H54 (cell line): Measurements from ENCODE around the gene PYY.
A peak's percentile ranks its signal among the peaks of the same experiment; 100 is the strongest.
"Not testable (repeated sequence)": the region's sequence is repeated elsewhere in the genome, so short reads cannot be mapped to it uniquely, and the experiment has no call there.

Experiments
- DNase-seq: peaks from one replicate; pipeline ENCODE4 v3.0.0; 2011; ENCODE audit warnings: low spot score, mixed read lengths; ENCODE audit not compliant: insufficient read length
- FAIRE-seq: peaks from 3 replicates; lab custom pipeline; 2011; peaks lifted over from hg19 to GRCh38; lab: Jason Lieb, UNC
- POLR2A ChIP-seq: IDR thresholded peaks from 2 replicates; pipeline ENCODE4 v1.6.1; 2011; ENCODE audit warnings: low read depth, mild to moderate bottlenecking, low read length

PYY gene

DNA sequence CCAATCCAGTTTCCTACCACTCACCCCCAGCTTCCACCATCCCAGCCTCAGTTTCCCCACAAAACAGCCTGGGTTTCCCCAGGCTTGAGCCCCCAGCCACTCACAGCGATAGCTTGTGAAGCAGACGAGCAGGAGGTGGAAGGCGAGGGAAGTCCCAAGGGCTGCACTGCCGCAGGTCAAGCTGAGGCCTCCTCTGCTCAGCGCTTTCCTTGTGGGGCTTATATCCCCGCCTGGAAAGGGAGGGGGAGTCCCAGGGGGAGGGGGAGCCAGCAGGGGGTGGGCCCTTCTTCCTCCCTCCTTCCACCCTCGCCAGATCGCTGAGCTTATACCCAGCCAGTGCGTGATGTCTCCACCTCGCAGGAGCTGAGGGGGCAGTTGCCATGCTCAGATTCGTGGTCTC is at the start of gene PYY:
Gene PYY, minus strand, starts transcription at position 195 of the 400 bp plus-strand sequence. CDS start 457 bp downstream, outside the sequence.
- no peak for TF ChIP-seq POLR2A
- no peak for FAIRE-seq
- DNase-seq, result no peak

DNA sequence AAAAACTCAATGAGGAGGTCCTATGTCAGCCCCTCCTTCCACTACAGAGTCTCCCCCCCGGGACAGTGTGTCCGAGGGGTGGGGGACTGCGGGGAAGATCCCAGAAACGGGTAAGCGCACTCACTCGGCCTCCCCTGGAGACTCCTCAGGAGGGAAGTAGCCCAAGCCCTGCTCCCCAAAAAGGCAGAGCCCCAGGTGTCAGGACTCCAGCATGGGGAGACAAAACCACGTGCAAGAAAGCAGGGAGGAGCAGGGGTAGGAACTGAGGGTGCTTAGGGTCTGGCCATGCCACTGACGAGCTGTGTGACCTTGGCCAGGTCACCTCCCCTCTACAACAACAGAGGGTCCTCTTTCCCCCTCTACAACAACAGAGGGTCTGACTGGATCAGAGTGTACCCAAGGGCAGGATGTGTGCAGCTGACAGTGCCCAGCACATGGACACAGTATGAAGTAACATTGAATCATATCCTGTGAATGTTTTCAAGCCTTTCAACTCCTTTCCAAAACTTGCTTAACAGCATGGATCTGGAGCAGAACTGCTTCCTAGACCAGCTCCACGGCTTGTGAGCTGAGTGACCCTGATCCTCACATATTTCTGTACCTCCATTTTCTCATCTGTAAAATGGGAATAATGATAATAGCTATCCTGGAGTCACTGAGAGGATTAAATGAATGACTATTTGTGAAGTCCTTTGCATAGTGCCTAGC is 48.6 kb upstream of the PYY start:
- DNase-seq (peak; percentile 62), FAIRE-seq (peak; percentile 15)
- TF ChIP-seq POLR2A, result no peak

DNA sequence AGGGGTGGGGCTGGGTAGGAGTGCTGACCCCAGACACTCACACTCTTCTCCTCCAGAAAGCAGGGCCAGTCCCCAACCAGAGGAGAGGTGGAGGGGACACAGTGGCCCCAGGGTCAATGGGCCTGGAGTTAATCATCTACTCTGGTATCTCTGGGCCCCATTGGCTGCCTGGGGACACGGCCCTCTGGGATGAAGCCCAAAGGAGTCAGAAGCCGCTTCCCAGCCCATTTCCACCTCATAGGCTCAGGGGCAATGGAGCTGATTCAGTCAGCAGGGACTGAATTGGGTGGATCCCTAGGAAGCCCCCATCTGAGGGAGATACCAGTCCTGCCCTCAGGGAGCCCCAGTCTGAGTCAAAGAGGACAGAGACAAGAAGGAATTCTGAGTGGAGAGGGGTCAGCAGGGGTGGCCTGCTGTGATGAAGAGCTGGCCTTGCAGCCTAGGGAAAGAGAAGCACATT is 47.8 kb upstream of the PYY start:
- DNase-seq (no peak), FAIRE-seq (no peak)
- no peak for TF ChIP-seq POLR2A

DNA sequence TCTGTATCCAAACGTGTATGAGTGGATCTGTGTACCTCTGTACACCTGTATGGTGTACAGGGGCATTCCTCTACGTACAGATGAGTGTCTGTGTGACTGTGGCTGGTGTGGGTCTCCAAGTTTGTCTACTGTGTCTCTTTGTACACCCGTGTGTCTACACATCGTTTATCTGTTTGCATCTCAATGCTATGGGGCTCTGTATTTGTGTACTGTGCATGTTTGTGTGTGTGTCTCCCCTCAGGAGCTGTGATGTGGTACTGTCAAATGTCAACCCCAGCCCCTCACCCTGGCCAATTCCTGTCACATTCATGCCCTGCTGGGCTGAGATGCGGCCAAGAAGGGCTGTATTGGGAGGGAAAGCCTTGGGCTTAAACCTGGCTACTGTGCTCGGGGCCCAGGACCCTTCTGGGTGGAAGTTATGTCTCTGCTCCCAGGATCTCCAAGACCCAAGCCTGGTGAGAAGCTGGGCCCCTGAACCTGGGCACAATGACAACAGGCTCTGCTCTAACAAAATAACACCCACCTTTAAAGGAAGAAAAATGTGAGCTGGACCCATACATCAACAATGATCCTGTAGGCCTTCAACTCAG is 47.2 kb upstream of the PYY start:
- FAIRE-seq (no peak), DNase-seq (no peak)
- TF ChIP-seq POLR2A, result no peak

DNA sequence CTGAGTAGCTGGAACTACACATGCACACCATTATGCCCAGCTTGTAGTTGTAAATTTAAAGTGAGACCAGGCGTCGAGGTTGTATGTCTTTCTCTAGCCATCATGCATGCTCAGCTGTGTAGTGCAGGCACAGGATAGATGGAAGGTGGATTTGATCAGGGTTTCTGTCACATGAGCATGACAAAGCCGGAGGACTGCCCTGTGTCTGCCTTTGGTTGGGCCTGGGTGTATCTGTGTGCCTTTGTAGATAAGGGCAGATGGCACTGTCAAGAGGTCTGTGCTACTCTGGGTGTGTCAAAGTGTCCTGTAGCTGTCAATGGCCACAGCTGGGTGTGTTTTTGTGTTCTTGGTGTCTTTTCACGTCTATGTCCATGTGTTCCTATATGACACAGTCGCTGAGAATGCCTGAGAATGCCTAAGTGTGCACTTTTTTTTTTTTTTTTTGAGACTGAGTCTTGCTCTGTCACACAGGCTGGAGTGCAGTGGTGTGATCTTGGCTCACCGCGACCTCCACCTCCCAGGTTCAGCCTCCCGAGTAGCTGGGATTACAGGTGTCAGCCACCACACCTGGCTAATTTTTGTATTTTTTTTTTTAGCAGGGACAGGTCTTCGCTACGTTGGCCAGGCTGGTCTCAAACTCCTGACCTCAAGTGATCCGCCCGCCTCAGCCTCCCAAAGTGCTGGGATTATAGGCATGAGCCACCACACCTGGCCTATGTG is 46.6 kb upstream of the PYY start:
- DNase-seq (no peak), FAIRE-seq (no peak)
- TF ChIP-seq POLR2A, result no peak

DNA sequence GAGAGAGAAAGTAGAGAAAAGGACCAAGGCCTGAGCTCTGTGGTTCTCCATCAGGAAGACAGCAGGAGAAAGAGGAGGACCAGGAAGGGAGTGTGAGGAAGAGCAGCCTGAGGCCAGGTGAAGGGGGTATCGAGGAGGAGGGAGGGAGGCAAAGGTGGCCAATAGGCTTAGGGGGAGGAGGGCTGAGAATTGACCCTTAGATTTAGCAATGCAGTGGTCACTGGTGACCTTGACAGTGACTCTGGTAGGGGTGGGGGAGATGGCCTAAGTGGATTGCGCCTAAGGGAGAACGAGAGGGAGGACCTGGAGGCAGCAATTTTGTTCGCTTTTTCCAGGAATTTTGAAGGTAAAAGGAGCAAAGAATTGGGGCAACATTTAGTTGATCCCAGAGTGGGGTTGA is 45.3 kb upstream of the PYY start:
- no peak for FAIRE-seq
- no peak for TF ChIP-seq POLR2A
- DNase-seq, result no peak

DNA sequence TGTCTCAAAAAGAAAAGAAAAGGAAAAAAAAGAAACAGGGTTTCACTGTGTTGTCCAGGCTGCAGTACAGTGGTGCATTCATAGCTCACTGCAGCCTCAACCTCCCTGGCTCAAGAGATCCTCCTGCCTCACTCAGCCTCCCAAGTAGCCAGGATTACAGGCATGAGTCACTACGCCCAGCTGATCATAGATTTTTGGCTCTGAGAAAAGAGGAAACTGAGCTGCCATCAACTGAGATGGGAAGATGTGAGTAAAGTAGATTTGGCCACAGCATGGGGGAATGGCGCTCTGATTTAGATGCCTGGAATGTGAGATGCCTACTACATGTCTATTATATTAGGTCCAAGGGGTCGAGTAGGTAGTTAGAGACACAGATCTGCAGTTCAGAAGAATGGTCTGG is 44.8 kb upstream of the PYY start:
- FAIRE-seq (no peak), DNase-seq (no peak)
- TF ChIP-seq POLR2A, result no peak

DNA sequence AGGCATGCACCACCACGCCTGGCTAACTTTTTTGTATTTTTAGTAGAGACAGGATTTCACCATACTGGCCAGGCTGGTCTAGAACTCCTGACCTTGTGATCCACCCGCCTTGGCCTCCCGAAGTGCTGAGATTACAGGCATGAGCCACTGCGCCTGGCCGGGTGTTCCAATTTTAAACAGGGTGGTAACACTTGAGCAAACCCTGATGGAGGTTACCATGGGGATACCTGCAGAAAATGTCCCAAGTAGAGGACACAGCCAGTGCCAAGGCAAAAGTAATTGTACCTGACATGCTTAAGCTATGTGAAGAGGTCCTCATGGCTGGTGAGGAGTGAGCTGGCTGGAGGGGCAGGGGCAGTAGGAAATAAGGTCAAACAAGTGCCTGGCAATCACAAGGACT is 43.4 kb upstream of the PYY start:
- FAIRE-seq, result not testable (repeated sequence)

DNA sequence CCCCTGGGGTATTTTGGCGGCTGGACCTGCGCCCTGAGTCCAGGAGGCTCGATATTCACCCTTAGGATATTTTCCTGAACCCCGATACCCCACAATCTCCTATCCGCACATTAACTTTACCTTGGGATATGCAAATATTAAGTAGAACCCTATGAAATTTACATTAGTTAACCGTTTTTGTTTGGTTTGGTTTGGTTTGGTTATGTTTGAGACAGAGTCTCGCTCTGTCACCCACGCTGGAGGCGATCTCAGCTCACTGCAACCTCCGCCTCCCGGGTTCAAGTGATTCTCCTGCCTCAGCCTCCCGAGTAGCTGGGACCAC is 41.4 kb upstream of the PYY start:
- TF ChIP-seq POLR2A, result no peak
- DNase-seq (no peak), FAIRE-seq (no peak)

More for the DNA sequence above, 43.4 kb upstream of the PYY start:
- not testable (repeated sequence) for DNase-seq

DNA sequence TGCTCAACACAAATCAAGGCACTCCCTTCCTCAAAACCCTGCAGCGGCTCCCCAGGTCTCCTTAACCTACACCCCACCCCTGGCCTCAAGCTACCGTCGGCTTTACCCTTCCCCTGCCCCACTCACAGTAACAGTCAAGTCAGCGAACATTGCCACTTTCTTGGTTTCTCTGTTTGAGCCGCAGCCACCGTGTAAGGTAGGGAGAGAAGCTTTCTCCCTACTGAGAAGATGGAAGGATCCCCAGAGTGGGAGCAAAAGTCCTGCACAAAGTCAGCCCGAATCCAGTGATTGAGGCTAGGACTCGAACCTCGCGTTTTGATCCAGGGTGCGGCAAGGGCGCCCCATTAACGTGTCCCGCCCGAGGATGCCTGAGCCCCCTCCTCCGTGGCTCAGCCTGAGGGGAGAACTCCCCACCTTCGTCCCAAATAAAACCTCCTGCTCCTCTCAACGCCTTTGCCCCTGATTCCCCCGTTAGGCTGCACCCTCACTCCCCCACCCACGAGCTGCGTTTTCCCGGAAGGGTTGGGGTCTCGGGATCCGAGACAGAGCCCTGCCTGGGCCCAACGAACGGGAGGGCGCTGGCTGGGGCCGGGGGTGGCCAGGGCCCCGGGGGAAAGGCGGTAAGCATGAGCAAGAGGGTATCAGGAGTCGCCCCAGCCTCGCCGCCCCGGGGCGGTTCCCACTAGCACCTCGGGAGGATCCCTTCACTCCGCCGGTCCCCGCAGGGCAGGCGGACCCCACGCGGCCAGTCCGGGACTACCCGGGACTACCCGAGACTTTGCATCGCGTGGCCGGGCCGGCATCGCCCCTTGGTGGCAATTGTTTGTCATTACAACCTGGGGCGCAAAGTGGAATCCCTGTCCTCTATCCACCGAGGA is 40.8 kb upstream of the PYY start:
- FAIRE-seq (no peak), DNase-seq (peak; percentile 82)
- no peak for TF ChIP-seq POLR2A

DNA sequence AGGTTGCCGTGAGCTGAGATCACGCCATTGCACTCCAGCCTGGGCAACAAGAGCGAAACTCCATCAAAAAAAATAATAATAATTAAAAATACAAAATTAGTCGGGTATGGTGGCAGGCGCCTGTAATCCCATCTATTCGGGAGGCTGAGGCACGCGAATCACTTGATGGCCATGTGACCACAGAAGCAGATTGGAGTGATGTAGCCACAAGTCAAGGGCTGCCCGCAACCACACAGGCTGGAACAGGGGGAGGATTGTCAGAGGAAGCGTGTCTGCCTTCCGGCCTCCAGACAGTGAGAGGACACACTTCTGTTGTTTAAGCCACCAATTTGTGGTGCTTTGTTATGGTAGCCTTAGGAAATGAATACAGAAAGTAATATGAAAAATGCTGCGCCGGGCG is 38.9 kb upstream of the PYY start:
- TF ChIP-seq POLR2A, result no peak
- FAIRE-seq (no peak), DNase-seq (no peak)

DNA sequence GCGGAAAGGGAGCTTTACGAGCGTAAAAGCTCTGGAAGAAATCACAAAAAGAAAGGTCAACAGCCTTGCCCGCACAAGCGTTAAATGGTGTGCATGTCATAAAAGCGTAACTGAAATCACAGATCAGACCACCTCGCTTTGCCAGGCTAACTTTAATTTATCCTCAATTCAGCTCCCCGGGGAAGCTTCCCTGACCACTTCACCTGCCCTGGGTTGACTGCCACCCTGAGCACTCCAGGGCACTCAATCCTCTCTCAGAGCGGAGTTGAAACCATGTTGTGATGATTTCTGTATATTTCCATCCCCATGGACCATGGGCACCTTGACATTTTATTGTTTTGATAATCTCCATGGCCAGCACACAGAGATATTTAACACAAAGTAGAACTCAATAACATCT is 34.6 kb upstream of the PYY start:
- no peak for TF ChIP-seq POLR2A
- DNase-seq (no peak), FAIRE-seq (no peak)

DNA sequence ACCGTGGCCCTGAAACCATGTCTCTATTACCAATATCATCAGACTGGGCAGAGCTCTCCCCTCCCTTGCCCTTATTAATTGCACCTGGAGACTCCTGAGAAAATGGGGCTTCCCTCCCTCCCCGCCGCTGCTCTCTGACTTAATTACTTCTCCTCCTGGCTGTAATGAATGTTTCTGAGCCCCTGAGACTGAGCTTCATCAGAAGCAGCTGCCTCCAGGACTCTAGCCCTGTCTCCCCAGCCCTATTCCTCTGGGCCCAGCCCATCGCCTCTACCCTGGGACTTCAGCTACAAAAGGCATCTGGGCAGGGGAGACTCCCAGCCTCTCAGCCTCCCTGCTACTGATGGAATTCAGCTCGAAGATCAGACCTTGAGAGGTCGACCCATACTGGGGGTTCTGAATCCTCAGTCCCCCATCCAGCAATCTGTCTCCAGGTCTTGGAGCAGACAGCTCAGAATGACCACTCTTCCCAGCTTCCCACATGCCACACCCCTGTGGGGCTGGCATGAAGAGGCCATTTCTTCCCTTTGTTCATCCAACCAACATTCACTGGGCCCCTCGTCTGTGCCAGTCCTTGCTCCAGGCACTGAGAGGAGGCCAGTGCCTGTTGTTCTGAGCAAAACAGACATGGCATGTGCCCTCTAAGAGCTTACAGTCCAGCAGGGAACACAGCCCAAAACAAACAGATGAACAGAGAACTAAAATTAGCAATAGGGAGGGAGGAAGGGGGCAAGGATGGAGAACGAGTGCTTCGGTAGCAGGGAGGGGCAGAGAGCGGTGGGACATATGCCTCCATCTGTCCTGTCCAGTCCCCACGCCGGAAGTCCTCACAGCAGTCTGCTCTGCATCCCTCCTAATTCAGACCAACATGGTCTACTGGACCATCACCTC is 33.6 kb upstream of the PYY start:
- FAIRE-seq (no peak), DNase-seq (no peak)
- TF ChIP-seq POLR2A, result no peak
